ENCODE measurements around the gene PAIP2. TPM values are rescaled to one million over a fixed set of nuclear protein-coding genes. Genes with fewer than 3 reads are reported as not detected.
"Not testable (repeated sequence)": the region's sequence is repeated elsewhere in the genome, so short reads cannot be mapped to it uniquely, and the experiment has no call there.

PAIP2 gene
- total RNA-seq, 2 donors from 2014 or later, result 105 to 119 TPM

DNA sequence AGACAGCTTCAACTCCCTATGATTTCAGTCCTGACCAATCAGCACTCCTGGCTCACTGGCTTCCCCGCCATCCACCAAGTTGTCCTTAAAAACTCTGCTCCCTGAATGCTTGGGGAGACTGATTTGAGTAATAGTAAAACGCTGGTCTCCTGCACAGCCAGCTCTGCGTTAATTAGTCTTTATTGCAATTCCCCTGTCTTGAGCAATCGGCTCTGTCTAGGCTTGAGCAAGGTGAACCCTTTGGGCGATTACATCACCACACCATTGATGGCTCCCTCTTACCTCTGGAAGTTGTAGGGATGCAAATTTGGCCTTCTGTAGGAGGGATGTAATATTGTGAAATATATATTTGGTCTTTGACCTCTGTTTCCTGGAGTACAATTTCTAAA lies 44.4 kb downstream of the PAIP2 start:
- Histone ChIP-seq H3K27me3 (replicated peaks; ENCODE audit: insufficient read depth) (no peaks in the 10 kb centered on the region), H3K27ac (peak overlapping the region in 1 of 2 donors; percentile 79), H3K4me1 (replicated peaks) (peaks cover 32% of the 10 kb centered on the region), H3K4me3 (no peak overlapping the region), H3K9me3 (no peaks in the 10 kb centered on the region), H3K36me3 (no peaks in the 10 kb centered on the region)
- 71% methylated on average over 5 of the region's 5 CpGs for WGBS
- DNase-seq (ENCODE audit: low spot score), result no peak
- intact Hi-C loops (cut with DNase I), result no loop called here
- TF ChIP-seq, protein P1, sequence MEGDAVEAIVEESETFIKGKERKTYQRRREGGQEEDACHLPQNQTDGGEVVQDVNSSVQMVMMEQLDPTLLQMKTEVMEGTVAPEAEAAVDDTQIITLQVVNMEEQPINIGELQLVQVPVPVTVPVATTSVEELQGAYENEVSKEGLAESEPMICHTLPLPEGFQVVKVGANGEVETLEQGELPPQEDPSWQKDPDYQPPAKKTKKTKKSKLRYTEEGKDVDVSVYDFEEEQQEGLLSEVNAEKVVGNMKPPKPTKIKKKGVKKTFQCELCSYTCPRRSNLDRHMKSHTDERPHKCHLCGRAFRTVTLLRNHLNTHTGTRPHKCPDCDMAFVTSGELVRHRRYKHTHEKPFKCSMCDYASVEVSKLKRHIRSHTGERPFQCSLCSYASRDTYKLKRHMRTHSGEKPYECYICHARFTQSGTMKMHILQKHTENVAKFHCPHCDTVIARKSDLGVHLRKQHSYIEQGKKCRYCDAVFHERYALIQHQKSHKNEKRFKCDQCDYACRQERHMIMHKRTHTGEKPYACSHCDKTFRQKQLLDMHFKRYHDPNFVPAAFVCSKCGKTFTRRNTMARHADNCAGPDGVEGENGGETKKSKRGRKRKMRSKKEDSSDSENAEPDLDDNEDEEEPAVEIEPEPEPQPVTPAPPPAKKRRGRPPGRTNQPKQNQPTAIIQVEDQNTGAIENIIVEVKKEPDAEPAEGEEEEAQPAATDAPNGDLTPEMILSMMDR (IDR thresholded peaks at IDR 0.05), result no peak
- TF ChIP-seq POLR2A (IDR thresholded peaks at IDR 0.05) (no peak), POLR2AphosphoS5 (IDR thresholded peaks at IDR 0.05) (no peak)

DNA sequence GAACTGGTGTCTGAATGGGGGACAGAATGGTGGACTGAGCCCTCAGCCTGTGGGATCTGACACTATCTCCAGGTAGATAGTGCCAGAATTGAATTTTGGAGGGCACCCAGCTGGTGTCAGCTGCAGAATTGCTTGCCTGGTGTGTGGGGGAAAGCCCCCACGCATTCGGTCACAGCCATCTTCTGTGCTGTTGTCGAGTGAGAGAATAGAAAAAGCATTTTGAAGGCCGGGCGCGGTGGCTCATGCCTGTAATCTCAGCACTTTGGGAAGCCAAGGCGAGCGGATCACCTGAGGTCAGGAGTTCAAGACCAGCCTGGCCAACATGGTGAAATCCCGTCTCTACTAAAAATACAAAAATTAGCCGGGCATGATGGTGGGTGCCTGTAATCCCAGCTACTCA lies 45.3 kb downstream of the PAIP2 start:
- H3K4me3 ChIP-seq; H3K9me3 ChIP-seq; H3K27ac ChIP-seq; DNase-seq (ENCODE audit: low spot score); intact Hi-C loops (cut with DNase I); H3K36me3 ChIP-seq; H3K27me3 ChIP-seq (replicated peaks; ENCODE audit: insufficient read depth): not testable (repeated sequence)
- 94% methylated on average over 10 of the region's 10 CpGs for WGBS
- H3K4me1 ChIP-seq (replicated peaks), result peaks cover 33% of the 10 kb centered on the region

DNA sequence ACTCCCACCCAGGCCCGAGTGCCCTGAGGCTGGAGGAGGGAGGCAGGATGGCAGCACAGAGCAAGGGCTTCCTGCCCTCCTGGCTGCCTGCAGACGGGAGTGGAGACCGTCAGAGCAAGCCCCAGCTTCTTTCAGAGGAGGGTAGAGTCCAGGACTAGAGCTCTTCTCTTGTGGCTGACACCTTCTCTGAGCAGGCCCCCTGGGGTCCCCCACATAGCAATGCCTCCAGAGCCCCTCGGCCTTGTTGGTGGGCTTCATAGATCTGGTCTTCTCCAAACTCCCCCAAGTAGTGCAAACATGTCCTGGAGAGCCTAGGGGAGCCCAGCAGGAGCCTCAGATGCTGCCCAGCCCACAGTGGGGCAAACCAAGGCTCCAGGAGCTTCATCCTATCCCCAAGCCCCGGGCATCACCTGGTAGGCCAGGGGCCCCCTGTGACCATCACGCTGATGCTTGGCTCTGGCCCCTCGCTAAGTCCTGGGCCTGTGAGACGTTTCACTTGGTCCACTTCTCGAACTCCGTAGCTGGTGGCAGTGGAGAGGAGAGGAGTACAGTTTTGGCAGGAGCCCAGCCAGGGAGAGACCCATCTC lies 46.0 kb downstream of the PAIP2 start:
- Histone ChIP-seq H3K27me3 (replicated peaks; ENCODE audit: insufficient read depth) (no peaks in the 10 kb centered on the region), H3K36me3 (no peaks in the 10 kb centered on the region), H3K4me3 (peak overlapping the region in 1 of 2 donors; percentile 36), H3K4me1 (replicated peaks) (peaks cover 38% of the 10 kb centered on the region), H3K9me3 (no peaks in the 10 kb centered on the region), H3K27ac (peak overlapping the region; percentile 67 to 83)
- intact Hi-C loops (cut with DNase I), result no loop called here
- 69% methylated on average over 10 of the region's 10 CpGs for WGBS
- no peak for DNase-seq (ENCODE audit: low spot score)
- TF ChIP-seq, protein P1 (IDR thresholded peaks at IDR 0.05), result no peak
- no peak for TF ChIP-seq POLR2AphosphoS5 (IDR thresholded peaks at IDR 0.05)
- TF ChIP-seq POLR2A (IDR thresholded peaks at IDR 0.05), result no peak

GRCh38 chr5:139388198-139388821 lies 46.7 kb downstream of the PAIP2 start:
- peaks cover 44% of the 10 kb centered on the region for H3K4me1 ChIP-seq (replicated peaks)
- H3K27me3 ChIP-seq (replicated peaks; ENCODE audit: insufficient read depth), result no peaks in the 10 kb centered on the region
- H3K9me3 ChIP-seq, result no peaks in the 10 kb centered on the region
- no peak for TF ChIP-seq POLR2A (IDR thresholded peaks at IDR 0.05)
- TF ChIP-seq, protein P1 (IDR thresholded peaks at IDR 0.05), result peak in 1 of 4 experiments; percentile 22
- TF ChIP-seq POLR2AphosphoS5 (IDR thresholded peaks at IDR 0.05), result peak; percentile 63
- H3K27ac ChIP-seq, result peak overlapping the region; percentile 67 to 83
- peak overlapping the region; percentile 13 to 36 for H3K4me3 ChIP-seq
- DNase-seq (ENCODE audit: low spot score), result peak; percentile 77
- no peaks in the 10 kb centered on the region for H3K36me3 ChIP-seq
- 13% methylated on average over 8 of the region's 8 CpGs for WGBS
- intact Hi-C loops (cut with DNase I), result no loop called here

DNA sequence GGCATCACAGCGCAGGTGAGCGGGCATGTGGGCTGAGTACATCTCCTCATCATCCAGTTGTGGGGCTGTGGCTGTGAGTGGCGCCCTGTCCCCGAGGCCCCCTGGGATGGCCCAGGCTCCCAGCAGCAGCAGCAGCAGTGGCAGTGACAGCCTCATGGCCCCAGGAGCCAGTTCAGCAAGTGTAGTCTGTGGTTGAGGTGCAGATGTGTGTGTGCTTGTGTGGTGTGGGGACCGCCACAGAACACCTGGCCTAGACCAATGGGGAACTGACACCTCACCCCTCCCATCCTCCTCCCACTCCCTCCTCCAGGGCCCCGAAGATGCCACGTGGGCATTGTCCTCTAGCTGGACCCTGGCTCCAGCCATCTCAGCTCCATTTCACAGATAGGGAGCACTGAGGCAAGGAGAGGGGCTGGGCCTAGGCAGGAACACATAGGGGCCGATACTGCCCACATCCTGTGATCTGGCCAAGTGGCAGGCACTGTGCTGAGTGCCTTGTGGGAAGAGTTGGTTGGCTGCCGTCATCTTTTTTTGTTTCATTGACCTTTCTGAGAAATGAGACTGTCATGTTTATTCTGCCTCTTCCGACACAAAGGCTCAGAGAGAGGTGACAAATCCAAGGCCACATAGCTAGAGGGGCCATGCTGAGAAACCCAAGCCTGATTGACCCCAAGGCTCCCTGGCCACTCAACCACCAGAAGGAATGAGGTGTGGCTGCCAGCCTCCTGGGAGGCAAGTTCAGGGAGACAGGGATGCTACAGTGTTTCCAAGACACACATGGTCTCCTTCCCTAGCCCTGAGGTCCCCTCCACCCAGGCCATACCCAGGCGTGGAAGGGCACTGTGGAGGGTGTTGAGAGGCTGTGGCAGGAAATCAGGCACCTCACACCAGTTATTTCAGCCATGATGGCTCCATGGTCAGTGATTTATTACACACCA lies 48.3 kb downstream of the PAIP2 start, which contains the start of gene MZB1:
TSS of gene MZB1 (minus strand) at position 213 of the 938 bp plus-strand sequence. CDS start at position 156, 57 bp downstream.
- DNase-seq (ENCODE audit: low spot score), result no peak
- intact Hi-C loops (cut with DNase I), result no loop called here
- peak within 1 kb of the TSS; percentile 13 to 36 for H3K4me3 ChIP-seq
- peak within 1 kb of the TSS; percentile 67 to 83 for H3K27ac ChIP-seq
- no peaks in the 10 kb centered on the region for H3K27me3 ChIP-seq (replicated peaks; ENCODE audit: insufficient read depth)
- 83% methylated on average over 11 of the region's 11 CpGs for WGBS
- no peaks in the 10 kb centered on the region for H3K9me3 ChIP-seq
- no peaks in the 10 kb centered on the region for H3K36me3 ChIP-seq
- H3K4me1 ChIP-seq (replicated peaks), result peaks cover 43% of the 10 kb centered on the region
- TF ChIP-seq, protein P1 (IDR thresholded peaks at IDR 0.05), result no peak
- TF ChIP-seq POLR2A (IDR thresholded peaks at IDR 0.05) (no peak), POLR2AphosphoS5 (IDR thresholded peaks at IDR 0.05) (no peak)

Measured in prostate gland (tissue), 2 donors.